CD4-positive, alpha-beta T cell treated with Interleukin-4 for 1 hour (primary cell): Measurements from ENCODE around the gene SPINT2.
A peak's percentile ranks its signal among the peaks of the same experiment; 100 is the strongest.
"Not testable (repeated sequence)": the region's sequence is repeated elsewhere in the genome, so short reads cannot be mapped to it uniquely, and the experiment has no call there.

ENCODE experiments used
- DNase-seq, 2 donors: peaks; one replicate each; pipeline ENCODE4 v3.0.0-alpha.2; 2020 to 2022

SPINT2 gene

GRCh38 chr19:38264486-38265212 is at the start of gene SPINT2:
Gene SPINT2, plus strand, starts transcription at chr19:38264573. Its CDS starts 320 bp downstream, at chr19:38264893.
- DNase-seq: peak in 1 of 2 donors; percentile 71

GRCh38 chr19:38216785-38217641 is 47.4 kb upstream of the SPINT2 start:
- no peak for DNase-seq

GRCh38 chr19:38218204-38218603 is 46.2 kb upstream of the SPINT2 start:
- no peak for DNase-seq

GRCh38 chr19:38219221-38219620 is 45.2 kb upstream of the SPINT2 start:
- no peak for DNase-seq

GRCh38 chr19:38221421-38221820 is 43.0 kb upstream of the SPINT2 start:
- no peak for DNase-seq

- DNase-seq: no peak
These were observed 42.2 kb upstream of the SPINT2 start for GRCh38 chr19:38221919-38222830.

GRCh38 chr19:38223119-38223523 is 41.3 kb upstream of the SPINT2 start:
- no peak for DNase-seq

GRCh38 chr19:38223617-38224013 is 40.8 kb upstream of the SPINT2 start:
- DNase-seq: no peak

GRCh38 chr19:38224014-38224862 is 40.1 kb upstream of the SPINT2 start, which contains the start of gene DPF1:
Gene DPF1, minus strand, starts transcription at chr19:38224222. Its CDS starts 80 bp downstream, at chr19:38224142.
- peak; percentile 36 to 50 for DNase-seq

GRCh38 chr19:38224863-38225218 is 39.5 kb upstream of the SPINT2 start:
- DNase-seq: not testable (repeated sequence)

GRCh38 chr19:38227287-38228004 is 36.9 kb upstream of the SPINT2 start:
- DNase-seq: no peak

- no peak for DNase-seq
These were observed 36.4 kb upstream of the SPINT2 start for GRCh38 chr19:38228005-38228377.

GRCh38 chr19:38228491-38229439 is 35.6 kb upstream of the SPINT2 start:
- DNase-seq: no peak

GRCh38 chr19:38229585-38230073 is 34.7 kb upstream of the SPINT2 start:
- DNase-seq: peak; percentile 69 to 70

- not testable (repeated sequence) for DNase-seq
These were observed 33.8 kb upstream of the SPINT2 start for GRCh38 chr19:38230506-38231133.

GRCh38 chr19:38231918-38232317 is 32.5 kb upstream of the SPINT2 start:
- no peak for DNase-seq

- DNase-seq: peak; percentile 71
These were observed 30.6 kb upstream of the SPINT2 start for GRCh38 chr19:38233740-38234251.

GRCh38 chr19:38234615-38235014 is 29.8 kb upstream of the SPINT2 start:
- no peak for DNase-seq

GRCh38 chr19:38239816-38240215 is 24.6 kb upstream of the SPINT2 start:
- DNase-seq: no peak
